Measurements from ENCODE around the gene RFX3.

RFX3 gene

DNA sequence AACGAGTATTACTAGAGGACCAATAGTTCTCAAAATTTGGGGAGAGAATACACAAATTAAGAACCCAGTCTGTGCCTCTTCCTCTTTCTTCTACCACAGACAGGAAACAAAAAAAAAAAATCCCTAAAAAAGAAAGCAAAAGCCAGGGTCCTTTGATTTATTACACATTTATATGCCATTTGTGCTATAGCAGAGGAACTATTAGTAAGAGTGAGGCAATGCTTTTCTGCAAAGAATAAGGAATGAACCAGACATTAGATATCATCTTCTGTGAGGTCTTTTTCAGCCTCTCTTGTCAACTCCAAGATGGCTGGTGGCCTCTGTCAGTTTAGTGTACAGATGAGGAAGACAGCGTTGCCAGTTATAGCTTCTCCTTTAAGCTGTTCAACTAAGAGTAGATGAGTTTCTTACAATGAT lies 127.6 kb downstream of the RFX3 start:
- TF ChIP-seq SPI1 (IDR thresholded peaks at IDR 0.05; ENCODE audit: borderline replicate concordance, low read depth) = peak; percentile 86
- no peak for TF ChIP-seq GABPA (IDR thresholded peaks at IDR 0.05; ENCODE audit: low read depth)
- Histone ChIP-seq H3K27ac (replicated peaks) (peak overlapping the region; percentile 5; the same call in 1 of the 2 replicates), H3K27me3 (ENCODE audit: insufficient read depth, poor library complexity, severe bottlenecking) (no peaks in the 10 kb centered on the region), H3K4me3 (replicated peaks; ENCODE audit: insufficient read depth, low read length) (no peak overlapping the region)
- DNase-seq (ENCODE audit: low read depth in 1 of 2, low spot score in 1 of 2) = peak in 1 of 2 experiments; percentile 60

DNA sequence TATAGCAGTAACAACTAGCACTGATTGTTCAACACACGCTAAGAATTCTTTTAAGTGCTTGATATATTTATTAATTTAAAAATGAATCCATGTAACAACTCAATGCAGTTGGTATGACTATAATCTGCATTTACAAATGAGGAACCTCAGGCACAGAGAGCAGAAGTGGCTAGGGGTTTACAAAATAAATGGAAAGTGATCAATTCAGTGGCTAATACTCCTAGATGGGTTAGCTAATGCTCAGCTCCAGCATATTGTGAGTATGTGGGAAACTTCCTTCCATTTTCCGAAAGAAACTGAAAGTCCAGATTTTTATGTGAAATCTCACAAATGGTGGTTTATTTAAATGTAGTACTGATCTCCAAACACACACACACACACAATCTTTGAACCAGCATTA lies 128.0 kb downstream of the RFX3 start:
- no peak overlapping the region for H3K27ac ChIP-seq (replicated peaks)
- H3K4me3 ChIP-seq (replicated peaks; ENCODE audit: insufficient read depth, low read length) = no peak overlapping the region
- peak in 1 of 2 experiments; percentile 6 for DNase-seq (ENCODE audit: low read depth in 1 of 2, low spot score in 1 of 2)
- no peaks in the 10 kb centered on the region for H3K27me3 ChIP-seq (ENCODE audit: insufficient read depth, poor library complexity, severe bottlenecking)
- no peak for TF ChIP-seq GABPA (IDR thresholded peaks at IDR 0.05; ENCODE audit: low read depth)
- TF ChIP-seq SPI1 (IDR thresholded peaks at IDR 0.05; ENCODE audit: borderline replicate concordance, low read depth) = peak; percentile 49; the same call in 1 of the 2 replicates

DNA sequence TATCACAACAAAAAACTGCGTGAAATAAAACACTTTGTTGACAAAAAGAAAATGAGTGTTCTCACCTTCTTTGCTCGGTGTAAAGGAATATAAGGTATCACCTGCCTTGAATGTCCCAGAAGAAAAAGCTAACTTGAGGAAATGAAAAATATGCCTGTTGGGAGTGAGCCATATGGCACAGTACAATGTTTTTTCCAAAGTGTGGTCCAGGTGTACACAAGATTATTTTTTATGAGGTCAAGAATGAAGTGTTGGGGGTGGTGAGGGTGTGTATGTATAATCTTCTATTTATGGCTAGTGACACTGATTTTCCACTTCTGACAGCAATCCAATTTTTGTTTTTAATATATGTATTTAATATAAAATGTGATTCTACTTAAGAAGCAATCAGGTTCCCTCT lies 134.4 kb downstream of the RFX3 start:
- TF ChIP-seq SPI1 (IDR thresholded peaks at IDR 0.05; ENCODE audit: borderline replicate concordance, low read depth) = no peak
- no peak for TF ChIP-seq GABPA (IDR thresholded peaks at IDR 0.05; ENCODE audit: low read depth)
- TF ChIP-seq, protein P1, sequence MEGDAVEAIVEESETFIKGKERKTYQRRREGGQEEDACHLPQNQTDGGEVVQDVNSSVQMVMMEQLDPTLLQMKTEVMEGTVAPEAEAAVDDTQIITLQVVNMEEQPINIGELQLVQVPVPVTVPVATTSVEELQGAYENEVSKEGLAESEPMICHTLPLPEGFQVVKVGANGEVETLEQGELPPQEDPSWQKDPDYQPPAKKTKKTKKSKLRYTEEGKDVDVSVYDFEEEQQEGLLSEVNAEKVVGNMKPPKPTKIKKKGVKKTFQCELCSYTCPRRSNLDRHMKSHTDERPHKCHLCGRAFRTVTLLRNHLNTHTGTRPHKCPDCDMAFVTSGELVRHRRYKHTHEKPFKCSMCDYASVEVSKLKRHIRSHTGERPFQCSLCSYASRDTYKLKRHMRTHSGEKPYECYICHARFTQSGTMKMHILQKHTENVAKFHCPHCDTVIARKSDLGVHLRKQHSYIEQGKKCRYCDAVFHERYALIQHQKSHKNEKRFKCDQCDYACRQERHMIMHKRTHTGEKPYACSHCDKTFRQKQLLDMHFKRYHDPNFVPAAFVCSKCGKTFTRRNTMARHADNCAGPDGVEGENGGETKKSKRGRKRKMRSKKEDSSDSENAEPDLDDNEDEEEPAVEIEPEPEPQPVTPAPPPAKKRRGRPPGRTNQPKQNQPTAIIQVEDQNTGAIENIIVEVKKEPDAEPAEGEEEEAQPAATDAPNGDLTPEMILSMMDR (IDR thresholded peaks at IDR 0.05; ENCODE audit: insufficient read depth, low read length) = no peak
- TF ChIP-seq POLR2AphosphoS5 (IDR thresholded peaks at IDR 0.05; ENCODE audit: low read depth) = no peak
- TF ChIP-seq, protein P2, sequence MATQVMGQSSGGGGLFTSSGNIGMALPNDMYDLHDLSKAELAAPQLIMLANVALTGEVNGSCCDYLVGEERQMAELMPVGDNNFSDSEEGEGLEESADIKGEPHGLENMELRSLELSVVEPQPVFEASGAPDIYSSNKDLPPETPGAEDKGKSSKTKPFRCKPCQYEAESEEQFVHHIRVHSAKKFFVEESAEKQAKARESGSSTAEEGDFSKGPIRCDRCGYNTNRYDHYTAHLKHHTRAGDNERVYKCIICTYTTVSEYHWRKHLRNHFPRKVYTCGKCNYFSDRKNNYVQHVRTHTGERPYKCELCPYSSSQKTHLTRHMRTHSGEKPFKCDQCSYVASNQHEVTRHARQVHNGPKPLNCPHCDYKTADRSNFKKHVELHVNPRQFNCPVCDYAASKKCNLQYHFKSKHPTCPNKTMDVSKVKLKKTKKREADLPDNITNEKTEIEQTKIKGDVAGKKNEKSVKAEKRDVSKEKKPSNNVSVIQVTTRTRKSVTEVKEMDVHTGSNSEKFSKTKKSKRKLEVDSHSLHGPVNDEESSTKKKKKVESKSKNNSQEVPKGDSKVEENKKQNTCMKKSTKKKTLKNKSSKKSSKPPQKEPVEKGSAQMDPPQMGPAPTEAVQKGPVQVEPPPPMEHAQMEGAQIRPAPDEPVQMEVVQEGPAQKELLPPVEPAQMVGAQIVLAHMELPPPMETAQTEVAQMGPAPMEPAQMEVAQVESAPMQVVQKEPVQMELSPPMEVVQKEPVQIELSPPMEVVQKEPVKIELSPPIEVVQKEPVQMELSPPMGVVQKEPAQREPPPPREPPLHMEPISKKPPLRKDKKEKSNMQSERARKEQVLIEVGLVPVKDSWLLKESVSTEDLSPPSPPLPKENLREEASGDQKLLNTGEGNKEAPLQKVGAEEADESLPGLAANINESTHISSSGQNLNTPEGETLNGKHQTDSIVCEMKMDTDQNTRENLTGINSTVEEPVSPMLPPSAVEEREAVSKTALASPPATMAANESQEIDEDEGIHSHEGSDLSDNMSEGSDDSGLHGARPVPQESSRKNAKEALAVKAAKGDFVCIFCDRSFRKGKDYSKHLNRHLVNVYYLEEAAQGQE (IDR thresholded peaks at IDR 0.05; ENCODE audit: insufficient replicate concordance, low read depth) = no peak
- no peak for DNase-seq (ENCODE audit: low read depth in 1 of 2, low spot score in 1 of 2)
- no peak overlapping the region for H3K27ac ChIP-seq (replicated peaks)
- no peaks in the 10 kb centered on the region for H3K27me3 ChIP-seq (ENCODE audit: insufficient read depth, poor library complexity, severe bottlenecking)
- H3K4me3 ChIP-seq (replicated peaks; ENCODE audit: insufficient read depth, low read length) = no peak overlapping the region

DNA sequence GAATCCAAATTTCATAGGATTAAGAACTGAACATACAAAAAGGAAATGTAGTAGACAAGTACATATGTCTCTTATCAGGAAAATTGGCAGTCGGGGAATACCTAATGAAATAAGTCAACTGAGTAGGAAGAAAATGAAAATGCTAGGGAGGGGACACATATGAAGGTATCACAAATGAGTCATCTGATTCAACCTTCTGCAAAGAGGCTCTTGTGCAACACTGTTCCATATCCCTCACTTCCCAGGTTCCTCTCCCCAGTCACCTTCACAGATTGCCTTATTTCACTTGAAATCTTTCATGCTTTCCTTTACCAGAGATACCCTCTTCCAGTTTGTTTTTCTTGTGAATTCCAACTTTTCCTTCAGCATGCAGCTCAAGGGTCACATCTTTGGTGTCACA lies 139.0 kb downstream of the RFX3 start:
- Histone ChIP-seq H3K4me3 (replicated peaks; ENCODE audit: insufficient read depth, low read length) (no peak overlapping the region), H3K27ac (replicated peaks) (no peak overlapping the region), H3K27me3 (ENCODE audit: insufficient read depth, poor library complexity, severe bottlenecking) (no peaks in the 10 kb centered on the region)
- no peak for DNase-seq (ENCODE audit: low read depth in 1 of 2, low spot score in 1 of 2)
- TF ChIP-seq GABPA (IDR thresholded peaks at IDR 0.05; ENCODE audit: low read depth) (no peak), POLR2AphosphoS5 (IDR thresholded peaks at IDR 0.05; ENCODE audit: low read depth) (no peak), SPI1 (IDR thresholded peaks at IDR 0.05; ENCODE audit: borderline replicate concordance, low read depth) (no peak)
- TF ChIP-seq, protein P2 (IDR thresholded peaks at IDR 0.05; ENCODE audit: insufficient replicate concordance, low read depth) = no peak
- TF ChIP-seq, protein P1 (IDR thresholded peaks at IDR 0.05; ENCODE audit: insufficient read depth, low read length) = no peak

DNA sequence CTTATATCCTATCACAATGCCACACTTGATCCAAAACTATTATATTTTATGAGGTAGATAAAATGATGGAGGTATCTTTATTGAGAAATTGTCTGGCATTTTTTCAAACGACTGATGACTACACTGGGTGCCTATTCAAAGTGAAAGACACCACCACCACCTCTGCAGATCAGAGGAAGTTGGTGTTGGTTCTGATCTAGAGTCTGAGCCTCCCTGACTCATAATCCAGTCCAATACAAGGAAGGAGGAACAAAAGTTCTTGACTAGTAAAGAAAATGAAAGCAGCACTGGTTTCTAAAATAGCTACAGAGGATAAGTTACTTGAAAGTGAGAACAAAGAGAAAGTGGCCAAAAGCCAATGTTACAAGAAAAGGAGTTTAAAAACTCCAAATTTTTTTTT lies 139.9 kb downstream of the RFX3 start:
- H3K4me3 ChIP-seq (replicated peaks; ENCODE audit: insufficient read depth, low read length) = no peak overlapping the region
- no peak for TF ChIP-seq SPI1 (IDR thresholded peaks at IDR 0.05; ENCODE audit: borderline replicate concordance, low read depth)
- no peak for DNase-seq (ENCODE audit: low read depth in 1 of 2, low spot score in 1 of 2)

More for the DNA sequence above, 139.9 kb downstream of the RFX3 start:
- no peaks in the 10 kb centered on the region for H3K27me3 ChIP-seq (ENCODE audit: insufficient read depth, poor library complexity, severe bottlenecking)
- H3K27ac ChIP-seq (replicated peaks) = no peak overlapping the region

Measured in HL-60 (cell line).